OCI-LY7 (cell line): ENCODE data around the gene FBN1.

Source experiments
- CTCF ChIP-seq: fragments of 200-600 bp; sonication (generic); conservative IDR thresholded peaks from 2 replicates; pipeline ENCODE4 v1.5.1; 2014; ENCODE audit warnings: mild to moderate bottlenecking, antibody characterized with exemption, low read length, moderate library complexity, mixed read lengths
- EZH2phosphoT487 ChIP-seq: fragments of 200-600 bp; sonication (generic); IDR thresholded peaks from 2 replicates; pipeline ENCODE4 v1.6.1; 2018; ENCODE audit warnings: low read depth, borderline replicate concordance, mild to moderate bottlenecking, mixed run types, antibody characterized with exemption, low read length, moderate library complexity, mixed read lengths

- no peak for TF ChIP-seq CTCF
- no peak for TF ChIP-seq EZH2phosphoT487
These were observed 32.3 kb upstream of the FBN1 start for GRCh38 chr15:48677821-48678220.
